Measurements from ENCODE around the gene ARHGAP30. TPM values are rescaled to one million over a fixed set of nuclear protein-coding genes. Genes with fewer than 3 reads are reported as not detected.

Gene ARHGAP30
- total RNA-seq, 1 experiment from 2014 or later = 0.39 TPM

DNA sequence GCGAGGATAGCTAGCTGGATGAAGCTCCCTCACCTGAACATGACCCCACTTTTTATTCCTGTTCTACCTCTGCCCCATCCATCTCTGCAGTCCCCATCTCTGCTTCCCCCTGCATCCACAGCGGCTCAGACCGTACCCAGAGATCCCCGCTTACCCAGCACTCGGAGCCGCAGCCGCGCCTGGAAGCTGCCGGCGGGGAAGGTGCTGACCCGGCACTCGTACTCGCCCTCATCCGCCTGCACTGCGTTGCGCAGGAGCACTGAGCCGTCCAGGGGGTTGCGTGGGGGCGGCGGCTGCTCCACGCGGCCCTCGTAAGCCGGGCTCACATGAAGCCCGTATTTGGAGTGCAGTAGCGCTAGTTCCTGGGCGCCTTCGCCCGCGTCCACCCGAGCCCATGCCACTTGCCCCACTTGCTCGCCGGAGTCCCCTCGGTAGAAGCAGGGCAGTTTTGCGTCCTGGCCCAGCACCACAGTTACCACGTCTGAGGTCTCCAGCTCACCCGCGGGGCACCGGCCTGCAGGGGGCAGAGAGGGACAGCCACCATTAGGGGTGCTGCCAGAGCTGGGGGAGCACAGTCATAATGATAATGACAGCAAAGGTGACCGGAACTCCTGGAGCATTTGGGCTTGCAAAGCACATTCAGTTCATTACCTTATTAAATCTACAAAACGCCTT is 9.9 kb upstream of the ARHGAP30 start:
- Histone ChIP-seq H3K9me2 (ENCODE audit: insufficient read depth) (no peaks in the 10 kb centered on the region), H3K4me3 (replicated peaks in 1 of 2; ENCODE audit: low read depth in 1 of 2, low read length in 2 of 2) (no peak overlapping the region), H3K27me3 (ENCODE audit: insufficient read depth, low read length) (no peaks in the 10 kb centered on the region), H3K9me3 (ENCODE audit: control insufficient read depth in 1 of 2, insufficient read depth in 1 of 2, low read depth in 1 of 2, low read length in 2 of 2) (no peaks in the 10 kb centered on the region), H3K4me1 (ENCODE audit: control insufficient read depth in 1 of 2, insufficient read depth in 2 of 2, low read length in 2 of 2) (peaks cover 25 to 62% of the 10 kb centered on the region in 2 experiments), H3K9ac (ENCODE audit: low read length) (no peak overlapping the region), H3K79me2 (ENCODE audit: insufficient read depth, low read length) (no peaks in the 10 kb centered on the region), H2AFZ (ENCODE audit: low read depth, low read length, poor library complexity, severe bottlenecking) (no peak overlapping the region), H3K4me2 (ENCODE audit: low read length) (no peak overlapping the region), H3K27ac (ENCODE audit: low read depth, low read length) (no peak overlapping the region), H3K36me3 (ENCODE audit: control insufficient read depth in 1 of 2, insufficient read depth in 2 of 2, low read length in 2 of 2) (no peaks in the 10 kb centered on the region), H4K20me1 (ENCODE audit: insufficient read depth) (no peaks in the 10 kb centered on the region)
- ChIA-PET CTCF (no interaction called here), POLR2A (no interaction called here), RAD21 (ENCODE audit: low non-redundant PET in 1 of 2, low total read pairs in 2 of 2, uncharacterized antibody in 2 of 2, unreplicated experiment in 2 of 2) (no interaction called here)
- TF ChIP-seq ZFX (IDR thresholded peaks at IDR 0.05) = no peak
- no peak for TF ChIP-seq ZNF274 (IDR thresholded peaks at IDR 0.05; ENCODE audit: low read depth, low read length)
- TF ChIP-seq EZH2phosphoT487 (IDR thresholded peaks at IDR 0.05; ENCODE audit: borderline replicate concordance) = no peak
- TF ChIP-seq FOSL1 (IDR thresholded peaks at IDR 0.05; ENCODE audit: low read depth) = no peak
- TF ChIP-seq, protein P1, sequence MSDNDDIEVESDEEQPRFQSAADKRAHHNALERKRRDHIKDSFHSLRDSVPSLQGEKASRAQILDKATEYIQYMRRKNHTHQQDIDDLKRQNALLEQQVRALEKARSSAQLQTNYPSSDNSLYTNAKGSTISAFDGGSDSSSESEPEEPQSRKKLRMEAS (IDR thresholded peaks at IDR 0.05) = no peak
- TF ChIP-seq, protein P2, sequence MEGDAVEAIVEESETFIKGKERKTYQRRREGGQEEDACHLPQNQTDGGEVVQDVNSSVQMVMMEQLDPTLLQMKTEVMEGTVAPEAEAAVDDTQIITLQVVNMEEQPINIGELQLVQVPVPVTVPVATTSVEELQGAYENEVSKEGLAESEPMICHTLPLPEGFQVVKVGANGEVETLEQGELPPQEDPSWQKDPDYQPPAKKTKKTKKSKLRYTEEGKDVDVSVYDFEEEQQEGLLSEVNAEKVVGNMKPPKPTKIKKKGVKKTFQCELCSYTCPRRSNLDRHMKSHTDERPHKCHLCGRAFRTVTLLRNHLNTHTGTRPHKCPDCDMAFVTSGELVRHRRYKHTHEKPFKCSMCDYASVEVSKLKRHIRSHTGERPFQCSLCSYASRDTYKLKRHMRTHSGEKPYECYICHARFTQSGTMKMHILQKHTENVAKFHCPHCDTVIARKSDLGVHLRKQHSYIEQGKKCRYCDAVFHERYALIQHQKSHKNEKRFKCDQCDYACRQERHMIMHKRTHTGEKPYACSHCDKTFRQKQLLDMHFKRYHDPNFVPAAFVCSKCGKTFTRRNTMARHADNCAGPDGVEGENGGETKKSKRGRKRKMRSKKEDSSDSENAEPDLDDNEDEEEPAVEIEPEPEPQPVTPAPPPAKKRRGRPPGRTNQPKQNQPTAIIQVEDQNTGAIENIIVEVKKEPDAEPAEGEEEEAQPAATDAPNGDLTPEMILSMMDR (IDR thresholded peaks at IDR 0.05 in 2 of 3, conservative IDR thresholded peaks at IDR 0.05 in 1 of 3; ENCODE audit: borderline replicate concordance in 1 of 3, insufficient read depth in 1 of 3, low read depth in 2 of 3, low read length in 2 of 3) = 0 out of 6 replicates have a peak, but pooled peaks of 1 of the 3 experiments have one; percentile 17
- ATAC-seq (no peak), DNase-seq (ENCODE audit: low read depth, low spot score) (no peak)
- intact Hi-C loops (cut with micrococcal nuclease) = no loop called here
- BruUV-seq (replicated peaks) = no TSS peak

DNA sequence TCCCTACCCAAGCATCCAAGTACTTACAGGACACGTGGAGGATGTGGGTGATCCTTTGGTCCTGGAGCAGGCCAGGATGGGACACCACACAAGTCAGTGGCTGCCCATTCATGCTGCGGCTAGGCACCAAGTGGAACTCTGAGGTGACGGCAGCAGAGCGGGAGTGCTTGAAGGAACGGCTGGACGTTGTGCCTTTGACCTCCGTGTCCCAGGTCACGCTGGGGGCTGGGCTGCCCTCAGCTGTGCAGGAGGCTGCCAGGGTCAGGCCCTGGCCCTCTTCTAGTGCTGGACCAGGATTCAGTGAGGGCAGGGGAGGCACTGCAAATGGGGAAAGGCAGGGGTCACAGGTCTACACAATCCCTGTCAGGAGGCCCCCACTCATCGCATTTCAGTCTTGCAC is 7.7 kb upstream of the ARHGAP30 start:
- H3K27ac ChIP-seq (ENCODE audit: low read depth, low read length) = no peak overlapping the region
- CTCF ChIA-PET = no interaction called here
- no peaks in the 10 kb centered on the region for H3K9me2 ChIP-seq (ENCODE audit: insufficient read depth)
- no peaks in the 10 kb centered on the region for H4K20me1 ChIP-seq (ENCODE audit: insufficient read depth)
- H3K9me3 ChIP-seq (ENCODE audit: control insufficient read depth in 1 of 2, insufficient read depth in 1 of 2, low read depth in 1 of 2, low read length in 2 of 2) = no peaks in the 10 kb centered on the region
- intact Hi-C loops (cut with micrococcal nuclease) = no loop called here
- peaks cover 5 to 52% of the 10 kb centered on the region in 2 experiments; a peak in 3 of 4 replicates for H3K4me1 ChIP-seq (ENCODE audit: control insufficient read depth in 1 of 2, insufficient read depth in 2 of 2, low read length in 2 of 2)
- no peak overlapping the region for H2AFZ ChIP-seq (ENCODE audit: low read depth, low read length, poor library complexity, severe bottlenecking)
- no peak for ATAC-seq
- RAD21 ChIA-PET (ENCODE audit: low non-redundant PET in 1 of 2, low total read pairs in 2 of 2, uncharacterized antibody in 2 of 2, unreplicated experiment in 2 of 2) = no interaction called here
- no TSS peak for BruUV-seq (replicated peaks)
- H3K27me3 ChIP-seq (ENCODE audit: insufficient read depth, low read length) = no peaks in the 10 kb centered on the region
- H3K4me3 ChIP-seq (replicated peaks in 1 of 2; ENCODE audit: low read depth in 1 of 2, low read length in 2 of 2) = no peak overlapping the region
- no peak overlapping the region for H3K9ac ChIP-seq (ENCODE audit: low read length)
- POLR2A ChIA-PET = no interaction called here
- DNase-seq (ENCODE audit: low read depth, low spot score) = no peak
- no peaks in the 10 kb centered on the region for H3K79me2 ChIP-seq (ENCODE audit: insufficient read depth, low read length)
- H3K36me3 ChIP-seq (ENCODE audit: control insufficient read depth in 1 of 2, insufficient read depth in 2 of 2, low read length in 2 of 2) = no peaks in the 10 kb centered on the region
- no peak overlapping the region for H3K4me2 ChIP-seq (ENCODE audit: low read length)
- TF ChIP-seq YY1 (IDR thresholded peaks at IDR 0.05; ENCODE audit: extremely low read depth, insufficient replicate concordance, low read depth, low read length) (no peak), TCF7L2 (IDR thresholded peaks at IDR 0.05; ENCODE audit: borderline replicate concordance, extremely low read depth, insufficient read depth, insufficient read length) (no peak), RAD21 (IDR thresholded peaks at IDR 0.05; ENCODE audit: low read depth) (no peak), ZFX (IDR thresholded peaks at IDR 0.05) (no peak), ELF1 (IDR thresholded peaks at IDR 0.05; ENCODE audit: borderline replicate concordance, low read depth) (no peak), EZH2 (IDR thresholded peaks at IDR 0.05) (no peak), FOSL1 (IDR thresholded peaks at IDR 0.05; ENCODE audit: low read depth) (no peak), EZH2phosphoT487 (IDR thresholded peaks at IDR 0.05; ENCODE audit: borderline replicate concordance) (no peak), POLR2A (IDR thresholded peaks at IDR 0.05; ENCODE audit: borderline replicate concordance, extremely low read depth, insufficient read depth, insufficient read length) (no peak), JUND (IDR thresholded peaks at IDR 0.05) (no peak), CBX3 (IDR thresholded peaks at IDR 0.05; ENCODE audit: low read depth) (no peak)
- TF ChIP-seq, protein P3, sequence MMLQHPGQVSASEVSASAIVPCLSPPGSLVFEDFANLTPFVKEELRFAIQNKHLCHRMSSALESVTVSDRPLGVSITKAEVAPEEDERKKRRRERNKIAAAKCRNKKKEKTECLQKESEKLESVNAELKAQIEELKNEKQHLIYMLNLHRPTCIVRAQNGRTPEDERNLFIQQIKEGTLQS (IDR thresholded peaks at IDR 0.05) = no peak
